Esophagus squamous epithelium (tissue), 5 donors: ENCODE data around the gene MEF2C. TPM values are rescaled to one million over a fixed set of nuclear protein-coding genes. Genes with fewer than 3 reads are reported as not detected.

ENCODE experiments used
- DNase-seq: peaks from one replicate; lab custom pipeline; 2025; lab: John Stamatoyannopoulos, UW
- H3K27ac ChIP-seq, 4 donors: fragments of 200-600 bp; sonication (generic); one replicate each; pipeline ENCODE4 v1.5.1; 2016 to 2019; ENCODE audit warnings: mild to moderate bottlenecking in 1 of 4
- H3K27me3 ChIP-seq, 4 donors: fragments of 200-600 bp; sonication (generic); 1 replicate in 3 of 4; 2 replicates in 1 of 4; pipeline versions ENCODE4 v1.5.1 to v1.6.0; 2017 to 2021; ENCODE audit warnings: antibody characterized with exemption in 1 of 4
- H3K36me3 ChIP-seq, 3 donors: fragments of 200-600 bp; sonication (generic); one replicate each; pipeline ENCODE4 v1.5.1; 2016 to 2019
- H3K4me1 ChIP-seq, 3 donors: fragments of 200-600 bp; sonication (generic); one replicate each; pipeline ENCODE4 v1.5.1; 2017 to 2019
- H3K4me3 ChIP-seq, 4 donors: fragments of 200-600 bp; sonication (generic); 1 replicate in 3 of 4; 2 replicates in 1 of 4; pipeline ENCODE4 v1.5.1; 2016 to 2019; ENCODE audit warnings: mild to moderate bottlenecking in 2 of 4, moderate library complexity in 1 of 4
- H3K9me3 ChIP-seq, 3 donors: fragments of 200-600 bp; sonication (generic); one replicate each; pipeline ENCODE4 v1.5.1; 2016 to 2019
- POLR2A ChIP-seq, 4 donors: fragments of 450-650 bp; IDR thresholded peaks; one replicate each; pipeline ENCODE4 v1.6.1; 2017; ENCODE audit warnings: antibody characterized with exemption in 4 of 4, mild to moderate bottlenecking in 4 of 4, moderate library complexity in 3 of 4
- WGBS, 2 donors: methylation state at CpG; one replicate each; pipeline ENCODE4 v1.1.5; 2018; 5-methylcytosine and 5-hydroxymethylcytosine counted together
- intact Hi-C: fragments of 100-400 bp; cut with DNase I; formaldehyde crosslinking; loops from one replicate; pipeline ENCODE4 v1.15.0; 2022
- total RNA-seq, 4 donors: library from RNA; depleted of rRNA; stranded (reverse); fragments of >200 nt; gene quantifications; one replicate each; pipeline ENCODE4 v1.1.0, GENCODE V29; 2016
- TF ChIP-seq, protein P1 (sequence below), 6 experiments: fragments of 450-650 bp in 4 of 6; fragments of 200-600 bp in 2 of 6; sonication (generic) in 2 of 6; IDR thresholded peaks; one replicate each; pipeline ENCODE4 v1.5.1; 2016 to 2019; ENCODE audit warnings: antibody characterized with exemption in 6 of 6, mild to moderate bottlenecking in 4 of 6, moderate library complexity in 4 of 6
- donor health status: DM: yes; HTN: yes; CAD: no.

Gene MEF2C
- total RNA-seq, 4 donors from 2014 or later: 3.1 to 17.5 (median 9.9) TPM

DNA sequence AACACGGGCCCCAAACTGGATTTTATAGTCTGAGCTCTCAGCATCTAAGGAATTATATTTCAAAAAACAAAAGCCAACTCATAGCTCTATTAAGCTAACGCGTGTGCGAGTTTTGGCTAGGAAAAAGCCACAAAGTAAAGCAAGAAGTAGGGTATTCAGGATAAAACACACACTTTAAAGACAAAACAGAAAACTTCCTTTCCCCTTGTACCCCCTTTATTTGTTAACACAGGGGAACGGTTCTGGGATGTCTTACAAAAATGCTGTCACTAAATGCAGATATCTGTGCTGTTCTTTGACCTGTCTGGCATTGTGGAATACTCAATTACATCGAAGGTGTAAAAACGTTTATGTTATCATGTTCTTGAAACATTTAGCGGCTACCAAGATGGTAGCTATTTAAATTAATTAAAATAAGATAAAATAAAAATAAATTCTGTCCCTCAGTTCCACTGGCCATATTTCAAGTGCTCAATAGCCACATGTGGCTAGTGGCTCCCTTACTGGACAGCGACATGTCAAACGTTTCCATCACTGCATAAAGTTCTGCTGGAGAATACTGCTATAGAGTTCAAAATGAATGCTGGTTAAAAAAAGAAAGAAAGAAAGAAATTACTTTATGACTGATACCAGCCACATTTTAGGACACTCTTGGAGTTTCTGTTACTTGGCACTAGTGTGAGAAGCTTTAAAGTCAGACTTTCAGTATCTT is 7.2 kb upstream of the MEF2C start:
- TF ChIP-seq POLR2A (IDR thresholded peaks at IDR 0.05): no peak
- TF ChIP-seq, protein P1, sequence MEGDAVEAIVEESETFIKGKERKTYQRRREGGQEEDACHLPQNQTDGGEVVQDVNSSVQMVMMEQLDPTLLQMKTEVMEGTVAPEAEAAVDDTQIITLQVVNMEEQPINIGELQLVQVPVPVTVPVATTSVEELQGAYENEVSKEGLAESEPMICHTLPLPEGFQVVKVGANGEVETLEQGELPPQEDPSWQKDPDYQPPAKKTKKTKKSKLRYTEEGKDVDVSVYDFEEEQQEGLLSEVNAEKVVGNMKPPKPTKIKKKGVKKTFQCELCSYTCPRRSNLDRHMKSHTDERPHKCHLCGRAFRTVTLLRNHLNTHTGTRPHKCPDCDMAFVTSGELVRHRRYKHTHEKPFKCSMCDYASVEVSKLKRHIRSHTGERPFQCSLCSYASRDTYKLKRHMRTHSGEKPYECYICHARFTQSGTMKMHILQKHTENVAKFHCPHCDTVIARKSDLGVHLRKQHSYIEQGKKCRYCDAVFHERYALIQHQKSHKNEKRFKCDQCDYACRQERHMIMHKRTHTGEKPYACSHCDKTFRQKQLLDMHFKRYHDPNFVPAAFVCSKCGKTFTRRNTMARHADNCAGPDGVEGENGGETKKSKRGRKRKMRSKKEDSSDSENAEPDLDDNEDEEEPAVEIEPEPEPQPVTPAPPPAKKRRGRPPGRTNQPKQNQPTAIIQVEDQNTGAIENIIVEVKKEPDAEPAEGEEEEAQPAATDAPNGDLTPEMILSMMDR (IDR thresholded peaks at IDR 0.05): no peak
- WGBS, 2 donors: 27 to 30% methylated on average over 10 of the region's 10 CpGs

GRCh38 chr5:88889189-88890069 is 6.4 kb upstream of the MEF2C start:
- Histone ChIP-seq H3K4me1 (peaks cover 0 to 44% (median 2%) of the 10 kb centered on the region in 3 donors), H3K27ac (peak overlapping the region; percentile 69 to 92 (median 91)), H3K36me3 (no peaks in the 10 kb centered on the region), H3K27me3 (peaks cover 0 to 16% (median 0%) of the 10 kb centered on the region in 4 donors), H3K4me3 (peak overlapping the region; percentile 24 to 70 (median 54)), H3K9me3 (no peaks in the 10 kb centered on the region)
- WGBS, 2 donors: 2 to 10% methylated on average over 29 to 34 of the region's 48 CpGs
- TF ChIP-seq, protein P1 (IDR thresholded peaks at IDR 0.05): no peak
- peak in 1 of 4 donors; percentile 38 for TF ChIP-seq POLR2A (IDR thresholded peaks at IDR 0.05)
- intact Hi-C loops: loop anchor here (10.0 kb wide), 1 partner anchor 55 kb away; no protein-coding TSS in a partner anchor
- DNase-seq: peak; percentile 13

More for the DNA sequence above, 7.2 kb upstream of the MEF2C start:
- Histone ChIP-seq H3K36me3 (no peaks in the 10 kb centered on the region), H3K4me1 (peaks cover 0 to 39% (median 2%) of the 10 kb centered on the region in 3 donors), H3K27ac (peak overlapping the region; percentile 69 to 92 (median 91)), H3K27me3 (peaks cover 0 to 15% (median 0%) of the 10 kb centered on the region in 4 donors), H3K9me3 (no peaks in the 10 kb centered on the region), H3K4me3 (peak overlapping the region; percentile 24 to 70 (median 54))
- intact Hi-C loops: no loop called here
- DNase-seq: no peak

- peak overlapping the region; percentile 69 to 92 (median 91) for H3K27ac ChIP-seq
- peak overlapping the region; percentile 24 to 70 (median 54) for H3K4me3 ChIP-seq
These were observed 5.8 kb upstream of the MEF2C start for GRCh38 chr5:88888848-88889188.

DNA sequence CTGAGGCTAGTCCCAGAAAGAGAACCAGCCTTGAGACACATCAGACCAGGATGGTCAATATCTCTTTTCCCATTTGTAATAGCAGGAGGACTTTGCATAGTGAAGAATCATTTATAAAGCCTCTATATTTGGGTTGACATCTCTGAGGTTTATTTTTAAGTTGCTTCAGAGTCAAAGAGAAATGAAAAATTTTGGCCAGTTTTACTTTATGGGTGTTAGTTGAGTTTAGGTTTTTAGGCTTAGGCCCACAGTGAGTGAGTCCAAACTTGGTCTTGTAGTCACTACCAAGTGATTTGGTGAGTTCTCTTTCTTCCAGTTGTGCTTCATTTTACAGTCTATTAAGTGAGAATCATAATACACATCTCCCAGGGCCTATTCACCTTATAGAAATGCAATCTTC is 5.3 kb upstream of the MEF2C start:
- TF ChIP-seq, protein P1 (IDR thresholded peaks at IDR 0.05): no peak
- TF ChIP-seq POLR2A (IDR thresholded peaks at IDR 0.05): no peak
- H3K27ac ChIP-seq: peak overlapping the region in 3 of 4 donors; percentile 90 to 92 (median 92)
- H3K4me3 ChIP-seq: peak overlapping the region in 1 of 4 donors; percentile 3
- no peak for DNase-seq
- no peaks in the 10 kb centered on the region for H3K36me3 ChIP-seq
- no peaks in the 10 kb centered on the region for H3K9me3 ChIP-seq
- intact Hi-C loops: loop anchor here (10.0 kb wide), 1 partner anchor 53 kb away; no protein-coding TSS in a partner anchor
- H3K27me3 ChIP-seq: peaks cover 0 to 18% (median 0%) of the 10 kb centered on the region in 4 donors
- H3K4me1 ChIP-seq: peaks cover 0 to 55% (median 5%) of the 10 kb centered on the region in 3 donors

More at GRCh38 chr5:88888848-88889188, 5.8 kb upstream of the MEF2C start:
- H3K27me3 ChIP-seq: peaks cover 0 to 18% (median 0%) of the 10 kb centered on the region in 4 donors
- intact Hi-C loops: loop anchor here (10.0 kb wide), 1 partner anchor 54 kb away; no protein-coding TSS in a partner anchor
- DNase-seq: no peak
- H3K9me3 ChIP-seq: no peaks in the 10 kb centered on the region
- no peaks in the 10 kb centered on the region for H3K36me3 ChIP-seq
- peaks cover 0 to 50% (median 5%) of the 10 kb centered on the region in 3 donors for H3K4me1 ChIP-seq
- 37 to 43% methylated on average over 8 to 9 of the region's 9 CpGs for whole genome bisulfite sequencing, 2 donors
- TF ChIP-seq, protein P1 (IDR thresholded peaks at IDR 0.05): no peak
- no peak for TF ChIP-seq POLR2A (IDR thresholded peaks at IDR 0.05)
